Measurements from ENCODE around the gene COQ8A. TPM values are rescaled to one million over a fixed set of nuclear protein-coding genes. Genes with fewer than 3 reads are reported as not detected.

Gene COQ8A
- total RNA-seq, 1 donor: 14.1 TPM

DNA sequence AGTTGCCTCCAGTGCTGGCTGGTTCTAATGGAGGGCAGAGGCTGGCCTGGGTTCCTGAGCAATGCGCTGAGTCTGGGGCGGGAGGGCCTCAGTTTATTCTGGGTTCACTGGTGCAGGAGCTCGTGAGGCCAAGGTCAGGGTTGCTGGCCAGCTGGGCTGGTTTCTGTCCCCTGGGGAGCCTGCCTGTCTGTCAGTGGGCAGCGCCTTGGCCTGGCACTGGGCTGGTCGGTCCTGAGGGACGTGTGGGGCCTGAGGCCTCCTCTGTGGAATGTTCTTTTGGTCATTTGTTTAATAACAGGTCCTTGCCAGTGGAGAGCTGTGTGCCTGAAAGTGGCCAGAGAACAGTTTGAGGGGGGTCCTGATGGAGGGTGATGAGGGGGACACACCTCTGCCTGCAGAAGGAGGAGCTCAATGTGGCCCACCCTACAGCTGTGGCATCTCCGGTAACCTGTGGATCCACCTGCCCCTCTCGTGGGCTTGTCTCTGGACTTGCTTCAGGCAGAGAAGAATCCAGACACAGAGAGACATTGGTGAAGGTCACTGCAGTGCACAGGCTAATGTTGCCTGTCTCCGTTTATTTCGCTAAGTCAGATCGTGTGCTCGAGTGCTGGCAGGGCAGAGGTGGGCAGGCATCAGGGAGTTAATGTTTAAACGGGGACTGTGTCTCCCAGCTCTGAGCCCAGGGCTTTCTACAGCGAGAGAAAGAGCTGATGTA, 34.6 kb downstream of the COQ8A start:
- Histone ChIP-seq H3K4me2 (ENCODE audit: insufficient read depth, low read length) (peak overlapping the region; percentile 28), H4K20me1 (ENCODE audit: insufficient read depth, low read length) (peaks cover 2% of the 10 kb centered on the region), H3K9me3 (ENCODE audit: low read depth, low read length) (peaks cover 3% of the 10 kb centered on the region), H3K27me3 (ENCODE audit: insufficient read depth, low read length) (no peaks in the 10 kb centered on the region), H3K27ac (ENCODE audit: low read depth, low read length) (peak overlapping the region; percentile 48), H3K79me2 (ENCODE audit: insufficient read depth, low read length) (no peaks in the 10 kb centered on the region), H3K4me3 (ENCODE audit: insufficient read depth, low read length) (no peak overlapping the region), H2AFZ (ENCODE audit: low read length) (peak overlapping the region; percentile 80), H3K36me3 (ENCODE audit: insufficient read depth, low read length) (no peaks in the 10 kb centered on the region), H3K4me1 (ENCODE audit: insufficient read depth, low read length) (peaks cover 11% of the 10 kb centered on the region)
- peak; percentile 81 for DNase-seq (ENCODE audit: insufficient read length, low spot score, missing footprints)
- no peak for TF ChIP-seq CTCF (IDR thresholded peaks at IDR 0.05; ENCODE audit: extremely low read depth, low read depth, low read length)

GRCh38 chr1:226975259-226976250, 35.5 kb downstream of the COQ8A start:
- H3K4me3 ChIP-seq (ENCODE audit: insufficient read depth, low read length): no peak overlapping the region
- H3K36me3 ChIP-seq (ENCODE audit: insufficient read depth, low read length): no peaks in the 10 kb centered on the region
- no peak overlapping the region for H3K4me2 ChIP-seq (ENCODE audit: insufficient read depth, low read length)
- H3K27me3 ChIP-seq (ENCODE audit: insufficient read depth, low read length): no peaks in the 10 kb centered on the region
- no peak overlapping the region for H3K27ac ChIP-seq (ENCODE audit: low read depth, low read length)
- H4K20me1 ChIP-seq (ENCODE audit: insufficient read depth, low read length): peaks cover 2% of the 10 kb centered on the region
- peaks cover 3% of the 10 kb centered on the region for H3K9me3 ChIP-seq (ENCODE audit: low read depth, low read length)
- peaks cover 11% of the 10 kb centered on the region for H3K4me1 ChIP-seq (ENCODE audit: insufficient read depth, low read length)
- H3K79me2 ChIP-seq (ENCODE audit: insufficient read depth, low read length): no peaks in the 10 kb centered on the region
- no peak for TF ChIP-seq CTCF (IDR thresholded peaks at IDR 0.05; ENCODE audit: extremely low read depth, low read depth, low read length)
- no peak overlapping the region for H2AFZ ChIP-seq (ENCODE audit: low read length)
- DNase-seq (ENCODE audit: insufficient read length, low spot score, missing footprints): peak; percentile 57

- no peak overlapping the region for H3K27ac ChIP-seq (ENCODE audit: low read depth, low read length)
- H3K4me2 ChIP-seq (ENCODE audit: insufficient read depth, low read length): no peak overlapping the region
- H3K27me3 ChIP-seq (ENCODE audit: insufficient read depth, low read length): no peaks in the 10 kb centered on the region
- H3K36me3 ChIP-seq (ENCODE audit: insufficient read depth, low read length): no peaks in the 10 kb centered on the region
- H2AFZ ChIP-seq (ENCODE audit: low read length): no peak overlapping the region
- no peak for DNase-seq (ENCODE audit: insufficient read length, low spot score, missing footprints)
- H3K9me3 ChIP-seq (ENCODE audit: low read depth, low read length): peaks cover 3% of the 10 kb centered on the region
- H3K79me2 ChIP-seq (ENCODE audit: insufficient read depth, low read length): no peaks in the 10 kb centered on the region
- TF ChIP-seq CTCF (IDR thresholded peaks at IDR 0.05; ENCODE audit: extremely low read depth, low read depth, low read length): no peak
- H3K4me3 ChIP-seq (ENCODE audit: insufficient read depth, low read length): no peak overlapping the region
- peaks cover 2% of the 10 kb centered on the region for H4K20me1 ChIP-seq (ENCODE audit: insufficient read depth, low read length)
- peaks cover 11% of the 10 kb centered on the region for H3K4me1 ChIP-seq (ENCODE audit: insufficient read depth, low read length)
Observed at GRCh38 chr1:226976276-226976977, 36.3 kb downstream of the COQ8A start.

Data from osteoblast (primary cell).